T-helper 1 cell treated with Interleukin-12 subunit alpha and Interleukin-12 subunit beta and Interleukin-4 antibody, amounts not matched to agents 30 μg/mL and 1 μg/mL, for 36 hours (primary cell): Measurements from ENCODE around the gene TAL2.
A peak's percentile ranks its signal among the peaks of the same experiment; 100 is the strongest.
"Not testable (repeated sequence)": the region's sequence is repeated elsewhere in the genome, so short reads cannot be mapped to it uniquely, and the experiment has no call there.

Experiments used
- H3K27ac Mint-ChIP-seq: one replicate; pipeline ENCODE4 v1.8.0; 2021; ENCODE audit warnings: mild to moderate bottlenecking, mixed read lengths
- H3K27me3 Mint-ChIP-seq: one replicate; pipeline ENCODE4 v1.8.0; 2021; ENCODE audit warnings: low read depth, mixed read lengths
- H3K36me3 Mint-ChIP-seq: one replicate; pipeline ENCODE4 v1.8.0; 2021; ENCODE audit warnings: low read depth, mixed read lengths
- H3K4me1 Mint-ChIP-seq: one replicate; pipeline ENCODE4 v1.8.0; 2021; ENCODE audit warnings: low read depth, mixed read lengths
- H3K4me3 Mint-ChIP-seq: one replicate; pipeline ENCODE4 v1.8.0; 2021; ENCODE audit warnings: mild to moderate bottlenecking, moderate library complexity, mixed read lengths
- H3K9me3 Mint-ChIP-seq: one replicate; pipeline ENCODE4 v1.8.0; 2021; ENCODE audit warnings: mixed read lengths

The TAL2 gene

DNA sequence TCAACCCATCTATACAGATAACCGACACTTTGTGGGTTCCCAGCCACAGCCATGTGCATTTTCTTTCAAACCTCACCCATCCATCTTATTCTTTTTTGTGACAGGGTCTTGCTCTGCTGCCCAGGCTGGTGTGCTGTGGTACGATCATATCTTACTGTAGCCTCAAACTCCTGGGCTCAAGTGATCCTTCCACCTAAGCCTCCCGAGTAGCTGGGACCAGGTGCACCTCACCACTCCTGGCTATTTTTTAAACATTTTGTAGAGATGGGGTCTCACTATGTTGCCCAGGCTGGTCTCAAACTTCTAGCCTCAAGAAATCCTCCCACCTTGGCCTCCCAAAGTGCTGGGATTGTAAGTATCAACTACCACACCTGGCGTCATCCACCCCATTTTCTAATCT is 24.7 kb downstream of the TAL2 start:
- H3K4me3 Mint-ChIP-seq: no peak overlapping the region
- no peaks in the 10 kb centered on the region for H3K9me3 Mint-ChIP-seq
- H3K36me3 Mint-ChIP-seq: no peaks in the 10 kb centered on the region
- H3K4me1 Mint-ChIP-seq: no peaks in the 10 kb centered on the region
- peaks cover 36% of the 10 kb centered on the region for H3K27me3 Mint-ChIP-seq
- no peak overlapping the region for H3K27ac Mint-ChIP-seq

DNA sequence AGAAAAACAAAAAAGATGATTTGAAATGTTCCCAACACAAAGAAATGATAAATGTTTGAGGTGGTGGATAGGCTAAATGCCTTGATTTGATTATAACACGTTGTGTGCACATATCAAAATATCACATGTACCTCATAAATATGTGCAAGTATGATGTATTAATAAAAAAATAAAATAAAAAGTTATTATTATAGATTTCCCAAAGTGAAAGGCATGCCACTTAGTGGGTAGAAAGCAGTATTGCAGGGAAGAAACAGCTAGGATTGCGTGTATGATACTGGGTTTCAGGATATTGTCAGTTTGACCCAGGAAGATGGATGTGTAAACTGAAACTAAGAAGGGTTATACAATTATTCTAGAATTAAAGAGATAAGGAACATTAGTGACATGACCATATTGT is 28.5 kb downstream of the TAL2 start:
- H3K4me1 Mint-ChIP-seq: peaks cover 12% of the 10 kb centered on the region
- H3K27me3 Mint-ChIP-seq: peaks cover 44% of the 10 kb centered on the region
- no peaks in the 10 kb centered on the region for H3K36me3 Mint-ChIP-seq
- H3K9me3 Mint-ChIP-seq: no peaks in the 10 kb centered on the region
- no peak overlapping the region for H3K4me3 Mint-ChIP-seq
- no peak overlapping the region for H3K27ac Mint-ChIP-seq

DNA sequence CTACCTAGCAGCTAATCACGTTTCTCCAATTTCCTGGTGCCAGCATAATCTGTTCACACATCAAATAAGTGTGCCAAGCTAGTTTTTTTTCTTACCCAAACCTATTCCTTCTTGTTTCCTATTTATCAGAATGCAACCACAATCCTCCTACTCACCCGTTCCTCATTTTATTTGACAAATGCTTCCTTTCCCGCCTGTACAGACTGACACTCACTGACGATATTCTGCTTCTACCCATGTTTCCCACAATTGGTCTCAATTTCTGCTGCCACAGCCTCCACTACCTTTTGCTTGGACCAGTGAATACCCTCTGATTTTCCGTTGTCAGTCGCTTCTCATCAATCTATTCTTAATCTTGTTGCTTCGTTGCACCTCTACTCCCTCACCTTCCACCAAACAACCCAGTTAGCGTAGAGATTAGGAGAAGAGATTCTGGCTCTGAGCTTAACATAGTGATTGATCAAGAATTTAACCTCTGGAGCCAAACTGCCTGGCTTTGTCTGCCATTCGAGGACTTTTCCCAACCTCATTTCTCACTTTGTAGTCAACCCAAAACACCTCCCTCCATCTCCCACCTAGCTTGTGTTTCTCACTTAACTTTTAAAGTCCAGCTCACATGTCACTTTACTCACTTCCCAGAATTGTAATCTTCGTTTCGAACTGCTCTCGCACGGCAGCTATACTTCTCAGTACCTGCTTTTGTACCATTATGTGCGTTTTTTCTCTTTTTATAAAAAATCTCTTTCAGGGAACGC is 31.4 kb downstream of the TAL2 start:
- H3K36me3 Mint-ChIP-seq: no peaks in the 10 kb centered on the region
- peaks cover 36% of the 10 kb centered on the region for H3K27me3 Mint-ChIP-seq
- peak overlapping the region; percentile 86 for H3K4me3 Mint-ChIP-seq
- peaks cover 12% of the 10 kb centered on the region for H3K4me1 Mint-ChIP-seq
- no peaks in the 10 kb centered on the region for H3K9me3 Mint-ChIP-seq
- no peak overlapping the region for H3K27ac Mint-ChIP-seq

DNA sequence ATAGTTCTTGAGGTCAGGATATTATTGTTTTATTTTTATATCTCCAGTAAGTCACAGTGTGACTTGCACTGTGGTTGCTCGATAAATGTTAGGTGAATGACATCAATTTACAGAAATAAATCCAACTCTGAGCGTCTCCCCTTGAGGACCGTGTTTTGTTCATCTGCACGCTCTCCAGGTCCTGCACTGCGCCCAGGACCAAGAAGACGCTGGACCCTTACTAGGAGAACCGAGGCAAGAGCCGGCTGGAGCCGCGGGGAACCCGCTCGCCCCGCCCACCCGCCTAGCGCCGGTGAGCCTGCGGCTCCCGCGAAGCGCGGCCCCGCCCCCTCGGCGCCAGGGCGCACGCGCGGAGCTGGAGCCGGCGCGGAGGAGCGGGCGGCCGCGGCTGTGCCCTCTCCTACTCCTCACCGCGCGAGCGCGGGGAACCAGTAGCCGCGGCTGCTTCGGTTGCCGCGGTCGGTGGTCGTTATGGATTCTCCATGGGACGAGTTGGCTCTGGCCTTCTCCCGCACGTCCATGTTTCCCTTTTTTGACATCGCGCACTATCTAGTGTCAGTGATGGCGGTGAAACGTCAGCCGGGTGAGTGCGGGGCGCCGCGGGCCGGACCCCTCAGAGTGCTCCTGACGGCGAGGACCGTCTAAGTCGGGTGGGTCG is 32.1 kb downstream of the TAL2 start, which contains the start of gene TMEM38B:
Gene TMEM38B, plus strand, starts transcription at position 352 of the 658 bp plus-strand sequence. Its CDS starts 120 bp downstream, at position 472.
- H3K4me3 Mint-ChIP-seq: peak within 1 kb of the TSS; percentile 86
- H3K36me3 Mint-ChIP-seq: no peaks in the 10 kb centered on the region
- H3K27ac Mint-ChIP-seq: peak within 1 kb of the TSS; percentile 52
- H3K4me1 Mint-ChIP-seq: peaks cover 12% of the 10 kb centered on the region
- no peaks in the 10 kb centered on the region for H3K9me3 Mint-ChIP-seq
- peaks cover 34% of the 10 kb centered on the region for H3K27me3 Mint-ChIP-seq

DNA sequence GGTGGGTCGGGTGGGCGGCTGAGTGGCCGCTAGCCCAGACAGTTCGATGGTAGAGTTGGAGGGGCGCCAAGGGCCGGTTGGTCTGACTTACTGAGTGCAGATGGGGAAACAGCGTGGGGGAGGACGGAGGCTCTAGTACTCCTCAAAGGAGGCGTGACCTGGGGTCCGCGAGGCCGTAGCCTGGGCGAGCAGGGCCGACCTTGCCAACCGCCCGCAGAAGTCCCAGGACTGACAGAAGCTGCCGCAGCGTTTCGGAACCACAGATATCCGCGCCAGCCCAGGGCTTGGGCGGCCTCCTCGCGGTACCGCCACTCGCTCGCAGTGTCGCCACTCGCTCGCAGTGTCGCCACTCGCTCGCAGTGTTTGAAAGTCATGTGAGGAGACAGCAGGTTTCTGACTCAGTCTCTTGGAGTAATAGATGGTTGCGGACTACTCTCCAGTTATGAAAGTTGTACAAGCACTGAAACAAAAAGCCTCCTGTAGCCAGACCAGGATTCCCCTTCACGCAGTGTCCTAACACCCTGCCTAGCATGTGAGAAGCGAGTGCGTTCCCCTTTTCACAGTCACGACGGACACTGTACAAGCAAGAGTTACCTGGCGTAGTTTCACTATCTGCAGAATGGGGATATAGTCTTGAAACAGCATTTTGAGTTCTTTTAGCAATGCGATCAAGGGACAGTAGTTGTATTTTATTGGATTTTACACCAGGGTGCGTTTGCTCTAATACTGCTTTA is 32.8 kb downstream of the TAL2 start:
- H3K27ac Mint-ChIP-seq: peak overlapping the region; percentile 28
- H3K27me3 Mint-ChIP-seq: peaks cover 29% of the 10 kb centered on the region
- H3K9me3 Mint-ChIP-seq: no peaks in the 10 kb centered on the region
- H3K4me1 Mint-ChIP-seq: peaks cover 12% of the 10 kb centered on the region
- H3K36me3 Mint-ChIP-seq: no peaks in the 10 kb centered on the region
- H3K4me3 Mint-ChIP-seq: peak overlapping the region; percentile 81

DNA sequence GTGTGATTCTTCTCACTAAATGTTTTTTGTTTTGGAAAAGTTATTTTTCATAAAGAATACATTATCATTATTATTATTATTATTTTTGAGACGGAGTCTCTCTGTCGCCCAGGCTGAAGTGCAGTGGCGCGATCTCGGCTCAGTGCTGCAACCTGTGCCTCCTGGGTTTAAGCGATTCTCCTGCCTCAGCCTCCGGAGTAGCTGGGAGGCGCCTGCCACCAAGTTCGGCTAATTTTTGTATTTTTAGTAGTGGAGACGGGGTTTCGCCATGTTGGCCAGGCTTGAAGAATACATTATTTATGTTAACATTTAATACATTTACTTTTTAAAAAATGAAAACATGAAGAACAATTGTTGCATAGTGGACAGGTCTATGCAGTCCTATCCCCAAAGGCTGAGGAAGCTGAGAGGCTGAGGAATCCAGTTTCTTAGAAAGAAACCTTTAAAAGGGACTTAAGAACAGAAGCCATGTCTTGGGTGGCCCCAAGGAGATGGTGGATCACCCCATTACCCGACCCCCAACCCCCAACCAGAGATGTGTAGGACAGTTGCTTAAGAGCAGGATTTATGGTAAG is 34.0 kb downstream of the TAL2 start:
- no peaks in the 10 kb centered on the region for H3K9me3 Mint-ChIP-seq
- H3K4me3 Mint-ChIP-seq: no peak overlapping the region
- no peaks in the 10 kb centered on the region for H3K36me3 Mint-ChIP-seq
- peaks cover 12% of the 10 kb centered on the region for H3K4me1 Mint-ChIP-seq
- H3K27ac Mint-ChIP-seq: no peak overlapping the region
- H3K27me3 Mint-ChIP-seq: peaks cover 19% of the 10 kb centered on the region

DNA sequence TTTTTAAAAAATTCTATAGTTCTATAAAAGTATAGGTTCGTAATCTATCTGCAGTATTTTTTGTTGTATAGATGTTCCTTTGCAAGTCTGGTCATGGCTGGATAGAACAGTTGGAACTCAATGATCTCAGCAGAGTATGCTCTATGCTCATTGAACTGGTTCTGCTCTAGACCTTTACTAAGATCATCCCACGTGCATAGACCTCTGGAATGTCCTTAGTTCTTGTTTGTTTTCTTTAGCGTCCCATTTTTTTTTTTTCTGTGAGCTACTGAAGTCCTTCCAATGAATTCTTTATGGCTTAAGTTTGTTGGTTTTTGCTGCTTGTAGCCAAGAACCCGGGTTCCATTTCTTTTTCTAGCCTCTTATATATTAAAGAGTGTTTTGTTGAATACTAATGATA is 35.6 kb downstream of the TAL2 start:
- Mint-ChIP-seq H3K4me3 (no peak overlapping the region), H3K27me3 (peaks cover 9% of the 10 kb centered on the region), H3K9me3 (no peaks in the 10 kb centered on the region), H3K36me3 (no peaks in the 10 kb centered on the region), H3K27ac (no peak overlapping the region), H3K4me1 (peaks cover 12% of the 10 kb centered on the region)

DNA sequence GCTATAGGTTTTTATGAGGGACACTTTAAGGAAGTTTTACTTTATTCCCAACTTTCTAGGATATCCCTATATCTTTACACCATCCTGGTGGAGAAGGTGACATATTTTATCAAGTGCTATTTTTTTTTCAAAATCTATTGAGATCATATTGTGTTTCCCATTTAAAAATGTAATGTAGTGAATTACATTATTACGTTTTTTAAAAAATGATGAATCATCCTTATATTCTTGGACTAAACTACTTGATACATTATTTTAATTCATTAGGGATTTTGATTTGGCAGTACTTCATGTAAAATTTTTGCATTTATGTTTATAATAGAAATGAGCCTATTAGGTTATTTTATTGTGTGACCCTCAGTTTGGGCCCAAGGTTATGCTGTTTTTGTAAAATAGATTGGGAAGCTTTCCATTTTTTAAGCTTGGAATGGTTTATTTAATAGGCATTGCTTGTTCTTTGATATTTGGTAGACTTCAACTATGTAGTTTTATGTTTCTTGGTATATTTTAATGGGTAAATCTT is 36.2 kb downstream of the TAL2 start:
- no peak overlapping the region for H3K4me3 Mint-ChIP-seq
- no peak overlapping the region for H3K27ac Mint-ChIP-seq
- no peaks in the 10 kb centered on the region for H3K36me3 Mint-ChIP-seq
- H3K4me1 Mint-ChIP-seq: peaks cover 11% of the 10 kb centered on the region
- no peaks in the 10 kb centered on the region for H3K9me3 Mint-ChIP-seq
- H3K27me3 Mint-ChIP-seq: peaks cover 7% of the 10 kb centered on the region

DNA sequence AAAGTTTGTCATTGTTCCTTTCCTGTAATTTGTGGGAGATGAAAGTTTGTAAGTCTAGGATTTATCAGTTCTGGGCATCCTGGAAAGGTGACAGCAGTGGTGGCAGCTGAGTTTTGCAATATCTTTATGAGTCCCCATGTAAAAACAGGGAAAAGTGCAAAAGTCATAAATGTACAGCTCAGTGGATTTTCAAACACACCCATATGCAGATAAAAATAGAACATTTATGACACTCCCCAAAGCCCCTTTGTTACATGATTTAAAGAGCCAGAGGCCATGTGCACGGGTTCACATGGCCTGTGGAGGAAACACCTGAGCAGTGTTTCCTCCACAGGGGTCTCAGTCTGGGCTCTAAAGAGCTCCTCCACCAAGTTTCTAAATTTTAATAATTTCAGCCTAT is 38.4 kb downstream of the TAL2 start:
- H3K27me3 Mint-ChIP-seq: no peaks in the 10 kb centered on the region
- no peak overlapping the region for H3K4me3 Mint-ChIP-seq
- H3K9me3 Mint-ChIP-seq: no peaks in the 10 kb centered on the region
- H3K36me3 Mint-ChIP-seq: no peaks in the 10 kb centered on the region
- H3K4me1 Mint-ChIP-seq: peaks cover under 1% of the 10 kb centered on the region
- H3K27ac Mint-ChIP-seq: no peak overlapping the region

DNA sequence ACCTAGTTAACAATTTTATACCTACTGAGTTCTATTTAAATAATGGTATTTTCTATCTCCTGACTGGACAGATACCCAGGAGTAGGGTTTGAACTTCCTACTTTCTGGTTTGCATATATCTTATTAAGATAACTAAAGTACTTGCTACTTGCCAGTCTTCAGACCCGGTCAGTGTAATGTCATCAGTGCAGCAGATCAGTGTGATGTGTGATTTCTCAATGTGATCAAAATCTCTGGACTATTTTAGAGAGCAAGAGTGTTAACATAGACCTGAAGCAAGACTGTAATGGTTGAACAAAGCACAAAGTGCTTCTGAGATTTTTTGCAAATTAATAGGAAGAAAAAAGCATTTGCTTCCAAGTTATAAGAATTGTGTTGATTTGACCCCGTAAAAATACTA is 38.9 kb downstream of the TAL2 start:
- Mint-ChIP-seq H3K4me3 (no peak overlapping the region), H3K27me3 (no peaks in the 10 kb centered on the region), H3K9me3 (no peaks in the 10 kb centered on the region), H3K4me1 (no peaks in the 10 kb centered on the region), H3K27ac (no peak overlapping the region), H3K36me3 (peaks cover under 1% of the 10 kb centered on the region)

DNA sequence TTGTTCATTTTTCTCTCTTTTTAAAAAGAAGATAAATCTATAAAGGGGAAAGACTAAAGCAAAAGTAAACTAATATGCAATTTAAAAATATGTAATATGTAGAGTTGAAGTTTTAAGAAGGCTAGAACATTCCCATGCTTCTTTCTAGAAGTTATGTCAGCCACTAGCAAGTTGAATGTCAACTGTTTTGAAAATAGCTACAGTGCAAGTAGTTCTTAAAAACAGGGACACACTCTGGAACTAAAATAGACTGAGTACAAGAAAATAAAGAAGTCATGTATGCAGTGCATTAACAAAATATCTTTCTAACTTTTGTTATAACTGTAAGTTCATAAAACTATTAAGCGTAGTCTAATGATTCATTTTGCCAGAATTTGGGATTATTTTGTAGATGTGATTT is 40.0 kb downstream of the TAL2 start:
- Mint-ChIP-seq H3K4me1 (no peaks in the 10 kb centered on the region), H3K9me3 (no peaks in the 10 kb centered on the region), H3K27ac (no peak overlapping the region), H3K27me3 (no peaks in the 10 kb centered on the region), H3K4me3 (no peak overlapping the region), H3K36me3 (peaks cover 1% of the 10 kb centered on the region)

DNA sequence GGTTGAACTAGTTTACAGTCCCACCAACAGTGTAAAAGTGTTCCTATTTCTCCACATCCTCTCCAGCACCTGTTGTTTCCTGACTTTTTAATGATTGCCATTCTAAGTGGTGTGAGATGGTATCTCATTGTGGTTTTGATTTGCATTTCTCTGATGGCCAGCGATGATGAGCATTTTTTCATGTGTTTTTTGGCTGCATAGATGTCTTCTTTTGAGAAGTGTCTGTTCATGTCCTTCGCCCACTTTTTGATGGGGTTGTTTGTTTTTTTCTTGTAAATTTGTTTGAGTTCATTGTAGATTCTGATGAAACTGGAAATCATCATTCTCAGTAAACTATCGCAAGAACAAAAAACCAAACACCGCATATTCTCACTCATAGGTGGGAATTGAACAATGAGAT is 41.4 kb downstream of the TAL2 start:
- H3K4me3 Mint-ChIP-seq, H3K27me3 Mint-ChIP-seq, H3K36me3 Mint-ChIP-seq, H3K4me1 Mint-ChIP-seq, H3K27ac Mint-ChIP-seq, H3K9me3 Mint-ChIP-seq: not testable (repeated sequence)

DNA sequence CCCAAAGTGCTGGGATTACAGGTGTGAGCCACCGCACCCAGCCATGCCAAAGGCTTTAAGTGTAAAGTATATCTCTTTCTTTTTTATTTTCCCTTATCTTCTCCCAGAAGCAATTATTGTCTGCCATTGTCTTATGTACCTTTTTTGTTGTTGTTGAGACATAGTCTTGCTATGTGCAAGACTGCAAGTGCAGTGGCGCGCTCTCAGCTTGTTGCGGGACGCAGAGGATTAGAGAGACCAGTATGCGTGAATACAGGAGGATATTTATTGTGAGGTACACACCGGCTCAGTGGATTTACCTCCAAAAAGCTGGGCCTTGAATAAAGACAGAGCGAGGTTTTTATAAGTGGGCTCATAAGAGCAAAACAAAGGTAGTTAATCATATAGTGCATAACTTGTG is 43.9 kb downstream of the TAL2 start:
- Mint-ChIP-seq H3K27ac (no peak overlapping the region), H3K36me3 (peaks cover 1% of the 10 kb centered on the region), H3K4me1 (peaks cover 7% of the 10 kb centered on the region), H3K4me3 (no peak overlapping the region), H3K9me3 (no peaks in the 10 kb centered on the region), H3K27me3 (no peaks in the 10 kb centered on the region)

DNA sequence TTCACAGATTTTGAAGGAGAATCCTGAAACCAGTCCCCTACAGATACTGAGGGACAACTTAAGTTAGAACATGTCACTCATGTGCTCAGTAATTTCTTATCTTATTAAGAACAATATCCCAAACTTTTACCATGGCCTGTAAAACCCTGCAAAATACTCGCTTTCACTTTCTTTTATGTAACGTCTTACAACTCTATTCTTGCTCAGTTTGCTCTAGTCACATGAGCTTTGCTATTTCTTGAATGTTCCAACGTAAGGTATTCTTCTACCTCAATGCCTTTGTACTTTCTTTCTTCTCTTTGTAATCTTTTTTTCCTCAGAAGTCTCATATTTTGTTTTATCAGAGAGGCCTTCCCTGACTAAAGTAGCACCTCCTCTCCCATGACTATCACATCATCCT is 46.1 kb downstream of the TAL2 start:
- H3K4me1 Mint-ChIP-seq: peaks cover 7% of the 10 kb centered on the region
- H3K36me3 Mint-ChIP-seq: peaks cover 1% of the 10 kb centered on the region
- no peaks in the 10 kb centered on the region for H3K27me3 Mint-ChIP-seq
- peak overlapping the region; percentile 4 for H3K27ac Mint-ChIP-seq
- H3K9me3 Mint-ChIP-seq: no peaks in the 10 kb centered on the region
- H3K4me3 Mint-ChIP-seq: peak overlapping the region; percentile 52
